ENCODE measurements around the gene ZBTB16.
A peak's percentile ranks its signal among the peaks of the same experiment; 100 is the strongest.

ZBTB16 gene

DNA sequence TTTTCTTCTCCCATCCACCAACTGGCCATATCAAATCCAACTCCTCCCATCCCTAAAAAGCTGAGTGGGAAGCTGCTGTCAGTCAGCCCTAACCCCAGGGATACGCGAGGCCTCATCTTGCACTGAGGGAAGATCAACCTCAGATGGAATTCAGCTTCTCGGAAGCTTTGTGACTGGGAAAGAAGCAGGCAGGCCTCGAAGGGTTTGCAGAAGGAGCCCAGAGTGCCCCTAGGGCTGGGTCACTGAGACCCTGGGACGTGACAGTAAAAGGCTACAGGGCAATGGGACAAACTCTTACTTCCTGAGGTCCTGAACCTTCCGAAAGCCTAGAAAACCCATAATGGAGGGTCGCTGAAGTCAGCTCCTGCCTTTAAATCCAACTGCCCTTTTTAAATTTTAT lies 202.3 kb downstream of the ZBTB16 start:
- no peak for DNase-seq (ENCODE audit: low spot score)

DNA sequence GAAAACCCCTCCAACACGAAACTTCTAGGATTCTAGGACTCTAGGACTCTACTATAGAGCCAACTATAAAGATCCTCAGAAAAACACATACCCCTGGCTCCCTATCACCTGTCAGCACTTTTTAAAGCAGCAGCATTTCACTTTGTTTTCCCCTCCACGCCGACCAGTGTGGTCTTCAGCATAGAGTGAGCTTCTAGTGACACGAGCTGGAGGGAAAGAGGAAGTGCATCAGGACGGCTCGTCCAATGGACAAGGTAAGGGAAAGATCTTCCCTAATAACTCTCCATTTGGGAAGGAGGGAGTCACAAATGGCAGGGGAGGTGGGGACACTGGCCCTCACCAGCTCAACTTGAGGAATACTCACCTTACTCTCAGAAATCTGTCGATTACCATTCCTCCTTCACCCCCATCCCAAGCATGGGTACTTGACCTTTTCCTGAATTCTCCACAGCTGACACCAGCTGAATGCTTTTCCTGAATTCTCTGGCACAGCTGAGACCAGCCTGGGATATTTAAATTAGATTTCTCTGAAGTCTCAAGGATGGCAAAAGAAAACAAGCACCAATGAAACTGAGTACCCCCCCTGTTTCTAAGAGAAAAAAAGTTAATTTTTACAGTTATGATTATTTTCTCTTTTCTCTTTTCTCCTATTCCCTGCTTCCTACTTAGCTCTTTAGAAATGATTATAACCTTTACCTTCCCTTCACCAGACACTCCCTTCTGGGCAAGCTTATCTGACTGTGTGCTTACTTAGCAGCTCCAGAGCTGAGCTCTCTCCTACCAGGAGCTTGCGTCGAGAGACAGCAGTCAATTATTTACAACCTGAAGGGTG lies 203.4 kb downstream of the ZBTB16 start:
- no peak for DNase-seq (ENCODE audit: low spot score)

DNA sequence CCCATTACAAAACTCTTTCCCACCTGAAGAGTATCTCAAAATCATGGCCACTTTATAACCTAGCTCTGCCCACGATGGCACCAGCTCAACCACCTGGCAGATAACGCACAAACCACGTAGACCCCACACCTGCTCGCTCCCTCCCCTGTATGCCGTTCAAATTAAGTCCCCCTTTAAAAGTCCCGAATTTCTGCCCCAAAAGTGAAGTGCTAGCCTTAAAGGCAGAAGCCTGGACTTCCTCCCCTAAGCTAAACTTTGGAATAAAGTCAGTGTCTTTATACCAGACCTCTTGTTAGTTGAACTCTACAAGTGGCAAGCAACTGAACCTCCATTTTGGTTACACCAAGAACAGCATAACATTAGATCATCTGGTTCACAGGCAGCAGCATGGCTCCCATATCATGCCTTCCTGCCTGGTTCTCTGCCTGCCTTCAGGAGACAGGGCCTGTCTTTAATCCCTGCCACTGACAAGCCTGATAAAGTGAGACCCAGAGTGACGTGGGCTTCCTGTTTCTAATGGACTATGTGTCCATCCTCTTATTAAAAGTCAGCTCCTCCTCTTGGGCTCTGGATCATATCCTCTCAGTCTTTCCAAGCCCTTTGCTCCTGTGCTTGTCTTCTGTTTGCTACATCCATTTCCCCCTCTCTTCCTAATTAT lies 204.1 kb downstream of the ZBTB16 start:
- DNase-seq (ENCODE audit: low spot score), result no peak

DNA sequence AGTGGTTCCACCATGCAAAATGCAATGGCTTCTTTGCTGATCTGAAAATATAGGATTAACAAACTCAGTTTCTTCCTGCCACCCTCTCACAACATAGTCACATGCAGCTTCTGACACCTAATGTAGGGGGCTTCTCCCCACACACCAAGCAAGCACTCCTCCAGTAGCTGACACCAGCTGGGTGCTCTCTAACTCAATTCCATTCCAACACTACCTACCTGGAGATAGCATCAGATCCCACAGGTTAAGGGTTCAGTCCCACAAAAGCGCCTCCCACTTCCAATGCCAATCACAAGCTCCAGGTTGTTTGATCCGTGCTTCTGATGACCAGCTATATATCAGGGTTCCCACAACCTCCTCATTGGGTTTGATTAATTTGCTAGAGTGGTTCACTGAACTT lies 204.9 kb downstream of the ZBTB16 start:
- no peak for DNase-seq (ENCODE audit: low spot score)

DNA sequence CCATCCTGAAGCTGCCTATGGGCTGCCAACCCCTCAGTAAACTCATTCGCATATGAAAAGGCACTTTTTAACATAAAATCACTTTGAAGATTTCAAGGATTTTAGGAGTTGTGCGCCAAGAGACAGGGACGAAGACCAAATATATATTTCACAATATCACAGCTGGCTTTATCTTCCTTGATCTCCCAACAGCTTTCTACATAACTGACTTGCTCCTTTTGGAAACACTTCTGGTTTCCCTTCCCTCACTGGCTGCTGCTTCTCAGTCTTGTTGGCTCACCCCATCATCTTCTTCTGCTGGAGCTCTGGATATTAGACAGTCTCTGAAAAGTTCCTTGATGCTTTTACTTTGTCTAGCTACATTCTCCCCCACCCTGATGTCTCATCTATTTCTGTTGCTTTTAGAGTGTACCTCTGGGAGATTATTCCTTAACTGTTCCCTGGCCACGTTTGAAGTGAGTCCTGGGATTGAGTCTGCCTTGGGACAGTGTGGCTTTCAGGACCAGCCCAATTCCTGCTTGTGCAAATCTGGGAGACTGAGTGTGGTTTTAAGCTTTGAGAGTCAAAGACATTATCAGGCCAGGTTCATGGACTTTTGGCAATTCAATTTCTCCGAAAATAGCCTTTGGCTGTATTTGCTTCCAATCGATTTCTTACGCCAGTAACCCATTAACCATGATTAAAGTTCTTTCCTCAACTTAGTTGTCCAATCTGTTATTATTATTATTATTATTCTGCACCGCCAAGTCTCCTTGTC lies 205.8 kb downstream of the ZBTB16 start:
- no peak for DNase-seq (ENCODE audit: low spot score)

DNA sequence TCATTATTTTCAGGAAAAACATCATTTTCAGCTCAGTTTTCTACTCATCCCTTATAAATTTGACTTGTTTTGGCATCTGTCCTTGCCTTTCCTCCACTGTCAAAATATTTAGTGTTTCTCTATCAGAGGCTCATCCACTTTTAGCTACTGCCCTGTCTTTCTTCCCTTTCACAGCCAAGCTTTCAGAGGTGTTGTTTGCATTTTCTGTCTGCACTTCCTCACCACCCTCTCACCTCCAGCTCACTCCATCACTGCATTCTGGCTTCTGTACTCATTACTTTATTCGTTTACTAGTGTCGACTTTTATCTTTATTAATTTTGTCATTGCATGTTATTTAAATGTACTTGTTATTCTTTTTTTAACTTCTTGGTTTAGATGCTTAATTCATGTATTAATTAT lies 210.0 kb downstream of the ZBTB16 start:
- DNase-seq (ENCODE audit: low spot score), result no peak

DNA sequence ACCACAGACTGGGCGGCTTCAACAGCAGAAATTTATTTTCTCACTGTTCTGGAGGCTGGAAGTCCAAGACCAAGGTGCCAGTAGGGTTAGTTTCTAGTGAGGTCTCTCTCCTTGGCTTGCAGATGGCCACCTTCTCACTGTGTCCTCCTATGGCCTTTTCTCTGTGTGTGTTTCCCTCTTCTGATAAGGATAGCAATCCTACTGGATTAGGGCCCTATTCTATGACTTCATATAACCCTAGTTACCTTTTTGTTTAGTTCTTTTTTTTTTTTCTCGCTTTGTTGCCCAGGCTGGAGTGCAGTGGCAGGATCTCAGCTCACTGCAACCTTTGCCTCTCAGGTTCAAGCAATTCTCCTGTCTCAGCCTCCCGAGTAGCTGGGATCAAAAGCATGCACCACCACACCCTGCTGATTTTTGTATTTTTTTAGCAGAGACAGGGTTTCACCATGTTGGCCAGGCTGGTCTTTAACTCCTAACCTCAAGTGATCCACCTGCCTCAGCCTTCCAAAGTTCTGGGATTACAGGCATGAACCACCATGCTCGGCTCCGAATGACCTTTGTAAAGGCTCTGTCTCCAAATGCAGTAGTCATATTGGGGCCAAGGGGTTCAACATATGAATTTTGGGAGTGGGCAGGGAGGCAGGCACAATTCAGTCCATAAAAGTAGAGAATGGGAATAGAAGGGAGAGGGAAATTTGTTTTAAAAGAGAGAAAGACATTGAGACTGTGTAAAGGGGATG lies 211.2 kb downstream of the ZBTB16 start:
- no peak for DNase-seq (ENCODE audit: low spot score)

DNA sequence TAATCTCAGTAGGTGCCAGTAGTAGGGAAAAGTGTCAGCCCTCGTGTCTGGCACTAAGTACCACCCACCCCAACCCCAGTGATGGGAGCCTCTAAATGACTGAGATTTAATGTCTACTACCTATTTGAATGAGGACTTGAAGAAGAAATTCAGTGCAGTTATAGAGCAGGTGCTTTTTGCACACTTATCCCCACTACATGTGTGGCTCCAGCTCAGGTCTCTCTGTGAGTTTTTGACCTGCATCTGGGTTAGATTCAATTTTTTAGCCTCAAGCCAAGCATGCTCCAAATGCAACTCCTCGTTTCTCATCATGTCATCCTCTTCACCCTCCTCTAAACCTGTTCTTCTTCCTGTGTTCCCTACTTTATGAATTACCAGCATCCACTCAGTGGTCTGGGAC lies 211.8 kb downstream of the ZBTB16 start:
- no peak for DNase-seq (ENCODE audit: low spot score)

DNA sequence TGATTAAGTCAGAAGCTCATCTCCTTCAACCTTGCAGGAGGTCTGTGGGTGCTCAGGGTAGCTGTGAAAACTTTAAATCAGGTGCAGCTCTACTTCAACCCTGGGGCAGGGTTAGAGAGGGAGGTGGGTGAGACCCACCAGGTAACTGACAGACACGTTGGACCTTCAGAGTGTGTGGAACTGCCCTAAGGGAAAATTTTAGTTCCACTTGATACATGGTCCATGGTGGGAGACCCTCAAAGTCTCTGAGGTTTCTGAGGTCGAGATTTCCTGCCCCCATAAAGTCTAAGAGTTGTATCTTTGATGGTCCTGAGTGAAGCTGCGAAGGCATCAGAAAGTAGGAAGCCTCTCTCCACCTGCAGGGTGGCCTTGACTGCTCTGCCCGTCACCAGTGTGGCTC lies 212.8 kb downstream of the ZBTB16 start:
- DNase-seq (ENCODE audit: low spot score), result no peak

DNA sequence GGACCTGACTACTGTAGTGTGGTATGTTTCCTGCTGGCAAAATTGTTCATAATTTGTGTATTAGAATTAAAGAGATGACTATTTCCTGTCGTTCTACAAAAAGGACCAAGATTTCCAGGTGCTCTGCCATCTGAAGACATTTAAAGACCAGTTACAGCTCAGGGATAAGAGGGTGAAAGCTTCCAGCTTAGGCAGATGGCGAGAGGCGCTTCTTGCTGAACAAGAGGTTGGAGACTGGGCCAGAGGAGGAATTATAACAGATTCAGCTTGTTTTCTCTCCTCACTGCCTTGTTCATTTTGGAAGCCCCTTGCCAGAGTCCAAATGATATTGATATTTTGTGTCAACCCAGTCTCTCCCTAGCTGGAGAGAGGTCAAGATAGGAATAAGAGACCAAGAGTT lies 213.6 kb downstream of the ZBTB16 start:
- DNase-seq (ENCODE audit: low spot score), result no peak

DNA sequence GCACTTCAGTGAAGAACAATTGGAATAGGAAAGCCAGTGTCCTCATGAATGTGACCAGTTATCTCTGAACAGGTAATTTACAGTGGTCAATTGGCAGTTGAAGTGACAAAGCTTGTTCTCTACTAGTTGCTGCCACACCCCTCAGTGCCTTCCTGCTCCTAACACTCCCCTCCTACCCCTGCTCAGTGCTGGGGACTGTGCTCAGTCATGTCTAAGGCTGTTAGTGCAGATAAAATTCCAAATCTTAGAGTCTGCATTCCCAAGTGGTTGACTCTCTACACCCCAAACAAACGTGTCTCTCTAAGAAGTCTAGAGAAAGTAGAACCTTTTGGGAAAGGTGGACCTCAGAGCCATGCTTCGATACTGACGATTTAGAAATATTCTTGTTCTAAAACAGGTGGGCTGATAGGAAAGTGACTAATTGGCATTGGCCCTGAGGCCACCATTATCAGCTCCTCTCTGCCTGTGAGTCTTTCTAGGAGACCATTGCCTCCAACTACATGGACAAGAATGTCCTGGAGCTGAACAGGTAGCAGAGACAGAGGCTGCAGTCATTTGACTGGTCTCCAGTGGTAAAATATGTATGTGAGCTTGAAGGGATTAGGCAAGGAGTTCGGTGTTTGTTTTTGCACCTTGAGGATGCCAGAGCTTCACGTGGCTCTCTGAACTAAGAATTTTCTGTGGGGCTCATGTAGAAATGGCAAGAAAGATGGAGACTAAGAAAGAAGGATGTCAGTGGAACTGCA lies 214.6 kb downstream of the ZBTB16 start:
- DNase-seq (ENCODE audit: low spot score), result no peak

DNA sequence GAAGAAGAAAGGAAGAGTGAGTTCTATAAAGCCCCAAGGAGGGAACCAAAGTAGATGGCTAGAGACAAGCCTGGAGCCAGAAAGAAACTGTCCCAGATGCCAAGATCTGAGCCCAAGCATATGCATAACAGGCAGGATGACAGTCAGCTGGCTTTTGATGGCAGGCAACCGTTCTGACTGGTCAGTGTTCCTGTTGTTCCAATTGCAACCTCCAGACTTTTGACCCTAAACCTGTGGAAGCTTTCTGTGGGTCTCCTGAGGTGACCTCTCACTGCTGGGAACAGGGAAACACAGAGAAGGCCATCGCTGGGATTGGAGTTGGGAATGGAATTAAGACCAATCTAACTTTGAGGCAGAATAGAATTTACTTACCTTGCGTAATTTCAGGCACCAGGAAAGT lies 215.1 kb downstream of the ZBTB16 start:
- DNase-seq (ENCODE audit: low spot score), result no peak

DNA sequence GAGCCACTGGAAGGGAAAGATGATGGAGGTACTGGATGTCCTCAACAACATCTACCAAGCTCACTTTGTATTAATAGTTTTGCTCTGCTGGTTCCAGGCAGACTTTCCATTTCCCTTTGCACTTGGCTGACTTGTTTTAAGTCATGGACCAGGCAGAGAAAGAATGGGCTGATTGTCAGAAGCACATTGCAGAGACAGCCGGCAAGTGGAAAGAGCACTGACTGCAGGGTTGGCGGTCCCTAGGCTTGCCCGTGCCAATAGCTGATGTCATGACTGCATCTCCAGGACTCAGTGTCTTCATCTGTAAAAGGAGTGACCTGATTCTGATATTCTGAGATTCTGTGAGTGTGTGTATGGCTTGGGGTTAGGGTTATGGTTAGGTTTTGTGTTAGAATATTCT lies 215.8 kb downstream of the ZBTB16 start:
- peak; percentile 33 for DNase-seq (ENCODE audit: low spot score)

DNA sequence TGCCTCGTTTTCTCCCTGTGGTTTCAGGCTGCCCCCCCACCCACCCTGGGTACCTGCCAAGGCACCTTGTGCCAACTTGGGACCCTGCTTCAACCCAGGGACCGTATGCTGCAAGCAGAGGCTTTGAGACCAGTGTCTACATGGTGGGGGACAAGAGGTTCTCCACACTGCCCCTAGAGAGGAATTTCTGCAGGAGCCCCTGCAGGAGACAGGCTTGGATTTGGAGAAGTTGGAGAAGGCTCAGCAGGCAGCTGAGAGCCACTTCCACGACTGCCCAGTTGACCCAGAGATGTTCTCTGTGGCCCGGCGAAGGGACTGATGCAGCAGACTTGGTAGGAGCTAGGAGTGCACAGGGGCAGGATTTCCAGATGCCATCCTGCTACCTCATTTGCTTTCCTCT lies 216.6 kb downstream of the ZBTB16 start:
- DNase-seq (ENCODE audit: low spot score), result no peak

DNA sequence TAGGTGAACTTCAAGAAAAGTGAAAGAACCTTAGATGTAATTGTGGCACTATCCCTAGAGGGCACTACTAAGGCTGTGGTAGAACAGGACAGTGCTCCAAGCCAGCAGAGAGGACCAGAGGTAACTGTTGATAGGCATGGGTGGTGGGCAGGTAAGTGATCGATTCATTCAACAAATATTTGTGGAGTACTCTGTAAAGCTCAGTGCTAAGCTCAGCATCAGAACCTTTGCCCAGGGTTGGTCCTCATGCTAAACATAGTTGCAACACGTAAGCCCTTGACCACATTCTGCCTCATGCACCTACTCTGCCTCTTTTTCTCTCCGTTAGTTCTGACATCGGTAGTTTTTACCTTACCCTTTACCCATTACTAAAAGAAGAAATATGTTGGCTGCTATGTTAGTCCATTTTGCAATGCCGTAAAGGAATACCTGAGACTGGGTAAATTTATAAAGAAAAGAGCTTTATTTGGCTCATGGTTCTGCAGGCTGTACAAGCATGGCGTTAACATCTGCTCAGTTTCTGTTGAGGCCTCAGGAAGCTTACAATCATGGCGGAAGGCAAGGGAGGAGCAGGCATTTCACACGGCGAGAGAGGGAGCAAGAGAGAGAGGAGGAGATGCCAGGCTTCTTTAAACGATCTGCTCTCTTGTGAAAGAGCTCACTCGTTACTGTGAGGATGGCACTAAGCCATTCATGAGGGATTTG lies 218.3 kb downstream of the ZBTB16 start:
- no peak for DNase-seq (ENCODE audit: low spot score)

DNA sequence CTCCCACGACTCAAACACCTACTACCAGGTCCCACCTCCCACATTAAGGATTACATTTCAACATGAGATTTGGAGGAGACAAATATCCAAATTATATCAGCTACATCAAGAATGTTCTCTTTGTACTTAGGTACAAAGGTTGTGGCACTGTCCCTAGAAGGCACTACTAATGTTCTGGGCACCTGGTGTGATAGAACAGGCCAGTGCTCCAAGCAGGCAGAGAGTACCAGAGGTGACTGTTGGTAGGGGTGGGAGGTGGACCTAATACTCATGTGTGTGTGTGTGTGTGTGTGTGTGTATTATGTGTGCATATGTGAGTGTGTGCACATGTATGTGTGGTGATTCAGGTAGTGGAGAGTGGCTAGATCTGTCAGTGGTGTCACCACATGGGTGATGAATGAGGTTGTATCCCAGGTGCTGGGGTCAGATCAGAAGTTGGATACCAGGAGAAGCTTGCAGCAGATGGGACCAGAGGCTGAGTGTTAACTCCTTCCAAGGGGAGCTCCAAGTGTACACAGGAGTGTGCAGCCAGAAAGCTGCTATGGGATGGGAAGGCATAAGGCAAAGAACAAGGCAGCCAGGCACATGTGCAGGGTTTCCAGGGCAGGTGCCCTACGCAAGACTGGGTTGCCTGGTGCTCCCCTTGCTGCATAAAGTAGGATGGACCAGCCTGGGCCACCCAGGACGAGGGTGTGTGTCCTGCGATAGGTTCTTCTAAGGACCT lies 219.0 kb downstream of the ZBTB16 start:
- no peak for DNase-seq (ENCODE audit: low spot score)

DNA sequence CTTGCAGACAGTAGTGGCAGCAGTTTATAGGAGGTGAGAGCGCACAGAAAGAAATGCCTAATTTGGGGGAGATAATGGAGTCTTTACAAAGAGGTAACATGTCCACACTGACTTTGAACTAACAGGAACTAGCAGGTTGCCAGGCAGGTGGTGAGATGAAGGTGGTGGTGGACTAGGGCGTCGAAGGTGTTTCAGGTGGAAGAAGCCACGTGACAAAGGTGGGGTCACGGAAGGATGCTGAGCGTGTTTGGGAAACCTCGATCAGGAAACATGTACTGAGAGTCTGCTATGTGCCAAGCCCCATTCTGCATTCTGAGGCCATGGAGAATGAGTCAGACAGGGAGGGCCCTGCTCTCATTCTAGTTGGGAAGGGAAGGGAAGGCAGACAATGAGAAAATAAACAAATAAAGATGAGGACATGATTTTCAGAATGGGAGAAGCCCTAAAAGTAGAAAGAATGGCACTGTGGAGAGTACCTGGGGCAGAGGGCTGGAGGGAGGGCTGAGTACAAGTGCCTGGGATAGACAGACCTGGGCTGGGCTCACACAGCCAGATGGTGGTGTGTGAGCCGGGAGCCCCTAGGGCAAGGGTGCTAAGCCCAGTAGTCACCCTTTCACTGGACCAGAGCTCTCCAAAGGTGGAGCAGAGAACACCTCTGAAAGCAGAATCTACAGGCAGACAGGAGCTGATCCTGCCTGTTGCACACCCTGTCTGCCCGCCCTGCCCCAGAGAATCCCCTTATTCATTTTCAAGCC lies 220.5 kb downstream of the ZBTB16 start:
- DNase-seq (ENCODE audit: low spot score), result no peak

DNA sequence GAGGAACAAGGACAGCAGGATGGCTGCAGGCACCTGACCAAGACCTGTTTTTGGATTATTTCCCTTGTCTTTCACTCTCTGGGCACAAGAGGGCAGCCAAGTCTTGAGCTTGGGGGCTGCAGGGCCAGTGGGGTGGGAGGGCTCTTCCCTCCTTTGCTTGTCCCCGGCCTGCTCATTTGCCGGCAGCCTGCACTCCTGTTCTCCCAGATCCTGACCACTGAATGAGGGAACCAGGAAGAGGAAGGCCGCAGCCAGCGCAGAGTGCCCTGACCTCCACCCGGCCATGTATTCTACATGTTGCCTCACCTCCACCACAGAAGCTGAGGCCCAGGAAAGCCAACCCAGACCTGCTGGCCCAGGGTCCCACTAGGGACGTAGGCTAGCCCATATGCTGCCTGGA lies 221.2 kb downstream of the ZBTB16 start:
- no peak for DNase-seq (ENCODE audit: low spot score)

DNA sequence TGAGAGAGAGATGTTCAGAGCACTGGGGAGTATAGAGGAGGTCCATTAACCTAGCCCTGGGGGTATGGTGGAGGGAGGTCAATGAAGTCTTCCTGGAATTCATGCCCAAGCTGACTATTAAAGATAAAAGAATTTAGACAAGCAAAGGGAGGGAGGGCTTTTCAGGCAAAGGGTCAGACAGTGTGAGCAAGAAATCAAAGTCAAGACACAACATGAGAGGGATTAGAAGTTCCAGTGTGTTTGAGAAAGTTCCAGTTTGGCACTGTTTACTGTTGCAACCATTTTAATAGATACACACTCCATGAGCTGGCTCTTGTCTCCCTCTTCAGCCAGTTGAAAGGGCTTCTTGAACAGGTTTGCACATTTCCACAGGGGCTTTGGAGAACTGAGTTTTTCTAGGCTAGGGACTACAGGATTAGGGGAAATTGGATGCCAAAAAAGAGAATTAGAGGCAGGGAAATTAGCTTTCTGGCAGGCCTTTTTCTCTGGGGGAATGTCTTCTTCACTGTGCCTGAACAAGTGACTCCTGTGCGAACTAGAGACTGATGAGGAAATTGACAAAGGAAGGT lies 222.0 kb downstream of the ZBTB16 start:
- no peak for DNase-seq (ENCODE audit: low spot score)
